ENCODE measurements around the gene GLI2.

Gene GLI2

GRCh38 chr2:120746144-120746543, 10.5 kb downstream of the GLI2 start:
- Histone ChIP-seq H3K4me1 (ENCODE audit: control insufficient read depth, insufficient read depth, low read length, unreplicated experiment) (peaks cover 30% of the 10 kb centered on the region), H3K79me2 (ENCODE audit: control insufficient read depth, insufficient read depth, low read length, unreplicated experiment) (peaks cover 93% of the 10 kb centered on the region)

GRCh38 chr2:120747281-120747680, 11.6 kb downstream of the GLI2 start:
- H3K27ac ChIP-seq (ENCODE audit: low read depth, low read length) = no peak overlapping the region
- H3K79me2 ChIP-seq (ENCODE audit: control insufficient read depth, insufficient read depth, low read length, unreplicated experiment) = peaks cover 82% of the 10 kb centered on the region

More at GRCh38 chr2:120746144-120746543, 10.5 kb downstream of the GLI2 start:
- H3K27me3 ChIP-seq (ENCODE audit: insufficient read depth, low read length) = no peaks in the 10 kb centered on the region
- H3K36me3 ChIP-seq (ENCODE audit: insufficient read depth, low read length) = no peaks in the 10 kb centered on the region
- H3K27ac ChIP-seq (ENCODE audit: low read depth, low read length) = no peak overlapping the region
- H2AFZ ChIP-seq (ENCODE audit: low read length, unreplicated experiment) = no peak overlapping the region
- H3K4me3 ChIP-seq (ENCODE audit: low read depth, low read length) = no peak overlapping the region

GRCh38 chr2:120747706-120748105, 12.0 kb downstream of the GLI2 start:
- peaks cover 34% of the 10 kb centered on the region for H3K4me1 ChIP-seq (ENCODE audit: control insufficient read depth, insufficient read depth, low read length, unreplicated experiment)
- no peak overlapping the region for H3K4me3 ChIP-seq (ENCODE audit: low read depth, low read length)
- no peaks in the 10 kb centered on the region for H3K27me3 ChIP-seq (ENCODE audit: insufficient read depth, low read length)
- H3K36me3 ChIP-seq (ENCODE audit: insufficient read depth, low read length) = no peaks in the 10 kb centered on the region
- no peak overlapping the region for H2AFZ ChIP-seq (ENCODE audit: low read length, unreplicated experiment)
- no peak overlapping the region for H3K27ac ChIP-seq (ENCODE audit: low read depth, low read length)
- peaks cover 80% of the 10 kb centered on the region for H3K79me2 ChIP-seq (ENCODE audit: control insufficient read depth, insufficient read depth, low read length, unreplicated experiment)

More at GRCh38 chr2:120747281-120747680, 11.6 kb downstream of the GLI2 start:
- no peaks in the 10 kb centered on the region for H3K36me3 ChIP-seq (ENCODE audit: insufficient read depth, low read length)
- H3K27me3 ChIP-seq (ENCODE audit: insufficient read depth, low read length) = no peaks in the 10 kb centered on the region
- H3K4me1 ChIP-seq (ENCODE audit: control insufficient read depth, insufficient read depth, low read length, unreplicated experiment) = peaks cover 36% of the 10 kb centered on the region
- no peak overlapping the region for H2AFZ ChIP-seq (ENCODE audit: low read length, unreplicated experiment)
- no peak overlapping the region for H3K4me3 ChIP-seq (ENCODE audit: low read depth, low read length)

- Histone ChIP-seq H3K79me2 (ENCODE audit: control insufficient read depth, insufficient read depth, low read length, unreplicated experiment) (peaks cover 78% of the 10 kb centered on the region), H3K4me1 (ENCODE audit: control insufficient read depth, insufficient read depth, low read length, unreplicated experiment) (peaks cover 34% of the 10 kb centered on the region), H2AFZ (ENCODE audit: low read length, unreplicated experiment) (no peak overlapping the region), H3K27me3 (ENCODE audit: insufficient read depth, low read length) (no peaks in the 10 kb centered on the region), H3K27ac (ENCODE audit: low read depth, low read length) (no peak overlapping the region), H3K4me3 (ENCODE audit: low read depth, low read length) (no peak overlapping the region), H3K36me3 (ENCODE audit: insufficient read depth, low read length) (no peaks in the 10 kb centered on the region)
These were observed 12.6 kb downstream of the GLI2 start for GRCh38 chr2:120748310-120748709.

GRCh38 chr2:120748741-120749140, 13.1 kb downstream of the GLI2 start:
- H3K79me2 ChIP-seq (ENCODE audit: control insufficient read depth, insufficient read depth, low read length, unreplicated experiment) = peaks cover 77% of the 10 kb centered on the region
- no peak overlapping the region for H3K4me3 ChIP-seq (ENCODE audit: low read depth, low read length)
- no peak overlapping the region for H2AFZ ChIP-seq (ENCODE audit: low read length, unreplicated experiment)
- no peaks in the 10 kb centered on the region for H3K27me3 ChIP-seq (ENCODE audit: insufficient read depth, low read length)
- peaks cover 34% of the 10 kb centered on the region for H3K4me1 ChIP-seq (ENCODE audit: control insufficient read depth, insufficient read depth, low read length, unreplicated experiment)
- no peaks in the 10 kb centered on the region for H3K36me3 ChIP-seq (ENCODE audit: insufficient read depth, low read length)
- H3K27ac ChIP-seq (ENCODE audit: low read depth, low read length) = peak overlapping the region; percentile 83; the same call in 1 of the 2 replicates

- H3K4me1 ChIP-seq (ENCODE audit: control insufficient read depth, insufficient read depth, low read length, unreplicated experiment) = peaks cover 41% of the 10 kb centered on the region
- no peak overlapping the region for H2AFZ ChIP-seq (ENCODE audit: low read length, unreplicated experiment)
- no peak overlapping the region for H3K4me3 ChIP-seq (ENCODE audit: low read depth, low read length)
- H3K36me3 ChIP-seq (ENCODE audit: insufficient read depth, low read length) = no peaks in the 10 kb centered on the region
- H3K27me3 ChIP-seq (ENCODE audit: insufficient read depth, low read length) = no peaks in the 10 kb centered on the region
- peaks cover 73% of the 10 kb centered on the region for H3K79me2 ChIP-seq (ENCODE audit: control insufficient read depth, insufficient read depth, low read length, unreplicated experiment)
- peak overlapping the region; percentile 83 for H3K27ac ChIP-seq (ENCODE audit: low read depth, low read length)
These were observed 14.1 kb downstream of the GLI2 start for GRCh38 chr2:120749506-120750431.

- H3K27ac ChIP-seq (ENCODE audit: low read depth, low read length) = peak overlapping the region; percentile 83
- H3K4me3 ChIP-seq (ENCODE audit: low read depth, low read length) = no peak overlapping the region
- peaks cover 48% of the 10 kb centered on the region for H3K4me1 ChIP-seq (ENCODE audit: control insufficient read depth, insufficient read depth, low read length, unreplicated experiment)
- no peaks in the 10 kb centered on the region for H3K27me3 ChIP-seq (ENCODE audit: insufficient read depth, low read length)
- H3K36me3 ChIP-seq (ENCODE audit: insufficient read depth, low read length) = no peaks in the 10 kb centered on the region
- peaks cover 71% of the 10 kb centered on the region for H3K79me2 ChIP-seq (ENCODE audit: control insufficient read depth, insufficient read depth, low read length, unreplicated experiment)
- no peak overlapping the region for H2AFZ ChIP-seq (ENCODE audit: low read length, unreplicated experiment)
These were observed 15.0 kb downstream of the GLI2 start for GRCh38 chr2:120750488-120751210.

- peaks cover 50% of the 10 kb centered on the region for H3K4me1 ChIP-seq (ENCODE audit: control insufficient read depth, insufficient read depth, low read length, unreplicated experiment)
- H3K79me2 ChIP-seq (ENCODE audit: control insufficient read depth, insufficient read depth, low read length, unreplicated experiment) = peaks cover 69% of the 10 kb centered on the region
- no peaks in the 10 kb centered on the region for H3K36me3 ChIP-seq (ENCODE audit: insufficient read depth, low read length)
- H3K27ac ChIP-seq (ENCODE audit: low read depth, low read length) = peak overlapping the region; percentile 83
- no peak overlapping the region for H3K4me3 ChIP-seq (ENCODE audit: low read depth, low read length)
- no peak overlapping the region for H2AFZ ChIP-seq (ENCODE audit: low read length, unreplicated experiment)
- H3K27me3 ChIP-seq (ENCODE audit: insufficient read depth, low read length) = no peaks in the 10 kb centered on the region
These were observed 15.9 kb downstream of the GLI2 start for GRCh38 chr2:120751553-120751952.

GRCh38 chr2:120754067-120754960, 18.6 kb downstream of the GLI2 start:
- Histone ChIP-seq H3K79me2 (ENCODE audit: control insufficient read depth, insufficient read depth, low read length, unreplicated experiment) (peaks cover 71% of the 10 kb centered on the region), H3K4me1 (ENCODE audit: control insufficient read depth, insufficient read depth, low read length, unreplicated experiment) (peaks cover 65% of the 10 kb centered on the region), H3K27ac (ENCODE audit: low read depth, low read length) (peak overlapping the region; percentile 68), H3K36me3 (ENCODE audit: insufficient read depth, low read length) (no peaks in the 10 kb centered on the region), H3K4me3 (ENCODE audit: low read depth, low read length) (peak overlapping the region; percentile 71), H2AFZ (ENCODE audit: low read length, unreplicated experiment) (peak overlapping the region; percentile 20), H3K27me3 (ENCODE audit: insufficient read depth, low read length) (no peaks in the 10 kb centered on the region)
